HT-29 (cell line): ENCODE data around the gene MROH7. TPM values are rescaled to one million over a fixed set of nuclear protein-coding genes. Genes with fewer than 3 reads are reported as not detected.

Source experiments
- DNase-seq: peaks from one replicate; pipeline ENCODE4 v3.0.0-alpha.2; 2015; ENCODE audit warnings: low spot score
- total RNA-seq: library from RNA; depleted of rRNA; stranded (reverse); fragments of >200 nt; shearing (Covaris generic); gene quantifications from 2 replicates; pipeline ENCODE4 v1.2.3, GENCODE V29; 2014; rRNA removed

Gene MROH7
- total RNA-seq, 1 experiment from 2014 or later = 0.15 TPM

DNA sequence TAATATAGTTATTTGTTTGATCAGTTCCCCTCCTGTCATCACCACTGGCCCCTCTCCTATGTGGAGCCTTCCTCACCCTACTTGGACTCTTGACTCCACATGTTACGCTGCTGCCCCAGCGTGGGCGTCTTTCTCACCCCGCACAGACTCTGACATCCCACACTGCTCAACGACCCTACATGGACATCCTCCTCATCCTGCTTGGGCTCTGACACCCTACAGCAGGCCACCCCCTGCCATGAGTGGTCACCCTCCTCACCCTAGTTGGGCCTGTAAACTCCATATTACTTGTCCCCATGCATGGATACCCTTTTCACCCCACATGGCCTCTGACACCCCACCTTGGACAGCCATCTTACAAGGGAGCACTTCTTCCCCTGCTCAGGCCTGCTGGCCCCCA is 95.1 kb downstream of the MROH7 start:
- DNase-seq = no peak

DNA sequence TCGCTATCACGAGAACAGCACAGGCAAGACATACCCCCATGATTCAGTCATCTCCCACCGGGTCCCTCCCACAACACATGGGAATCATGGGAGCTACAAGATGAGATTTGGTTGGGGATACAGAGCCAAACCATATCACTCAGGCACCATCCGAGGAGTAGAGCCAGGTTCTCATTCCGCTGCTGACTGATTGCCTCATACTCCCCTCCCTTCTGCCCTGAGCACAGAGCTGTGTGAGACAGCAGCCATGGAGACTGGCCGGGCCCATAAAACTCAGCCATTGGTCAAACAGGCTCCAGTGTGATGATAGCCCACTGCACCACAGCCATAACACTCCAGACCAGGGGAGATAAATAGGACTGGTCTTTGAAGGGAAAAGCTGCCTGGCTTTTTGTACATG is 96.7 kb downstream of the MROH7 start:
- no peak for DNase-seq

DNA sequence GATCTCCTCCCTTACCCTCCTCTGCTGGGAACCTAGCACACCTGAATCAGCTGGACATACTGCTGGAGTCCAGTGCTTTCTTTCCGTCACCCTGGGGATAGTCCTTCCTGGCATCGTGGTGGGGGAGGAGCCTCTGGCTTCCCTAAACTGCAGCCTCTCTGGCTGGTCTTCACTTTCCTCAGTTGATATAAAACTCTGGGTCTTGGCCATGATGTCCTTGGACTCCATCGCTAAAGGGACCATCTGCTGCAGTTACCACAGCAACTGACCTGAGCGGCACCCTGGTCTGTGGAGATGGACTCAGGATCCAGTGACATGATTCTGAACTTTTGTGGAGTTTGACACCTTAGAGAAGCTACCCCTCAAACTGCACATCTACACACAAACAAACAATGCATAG is 99.9 kb downstream of the MROH7 start:
- no peak for DNase-seq

DNA sequence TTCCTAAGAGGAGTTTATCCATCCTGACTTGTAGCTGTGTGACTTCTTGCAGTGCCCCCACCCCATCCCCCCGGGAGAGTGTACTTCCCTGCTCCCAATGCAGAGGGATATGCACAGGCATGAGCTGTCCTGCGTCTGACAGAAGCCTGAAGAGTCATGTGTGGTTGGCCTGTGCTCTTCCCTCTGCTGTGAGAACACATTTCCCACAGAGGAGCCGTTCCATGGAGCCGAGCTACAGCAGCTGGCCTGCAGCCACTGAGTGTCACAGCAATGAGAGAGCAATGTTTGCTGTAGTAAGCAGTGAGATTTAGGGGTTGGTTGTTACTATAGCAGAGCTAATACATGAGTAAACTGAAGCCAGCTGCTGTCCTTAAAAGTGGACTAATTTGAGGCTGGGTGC is 100.7 kb downstream of the MROH7 start:
- no peak for DNase-seq

DNA sequence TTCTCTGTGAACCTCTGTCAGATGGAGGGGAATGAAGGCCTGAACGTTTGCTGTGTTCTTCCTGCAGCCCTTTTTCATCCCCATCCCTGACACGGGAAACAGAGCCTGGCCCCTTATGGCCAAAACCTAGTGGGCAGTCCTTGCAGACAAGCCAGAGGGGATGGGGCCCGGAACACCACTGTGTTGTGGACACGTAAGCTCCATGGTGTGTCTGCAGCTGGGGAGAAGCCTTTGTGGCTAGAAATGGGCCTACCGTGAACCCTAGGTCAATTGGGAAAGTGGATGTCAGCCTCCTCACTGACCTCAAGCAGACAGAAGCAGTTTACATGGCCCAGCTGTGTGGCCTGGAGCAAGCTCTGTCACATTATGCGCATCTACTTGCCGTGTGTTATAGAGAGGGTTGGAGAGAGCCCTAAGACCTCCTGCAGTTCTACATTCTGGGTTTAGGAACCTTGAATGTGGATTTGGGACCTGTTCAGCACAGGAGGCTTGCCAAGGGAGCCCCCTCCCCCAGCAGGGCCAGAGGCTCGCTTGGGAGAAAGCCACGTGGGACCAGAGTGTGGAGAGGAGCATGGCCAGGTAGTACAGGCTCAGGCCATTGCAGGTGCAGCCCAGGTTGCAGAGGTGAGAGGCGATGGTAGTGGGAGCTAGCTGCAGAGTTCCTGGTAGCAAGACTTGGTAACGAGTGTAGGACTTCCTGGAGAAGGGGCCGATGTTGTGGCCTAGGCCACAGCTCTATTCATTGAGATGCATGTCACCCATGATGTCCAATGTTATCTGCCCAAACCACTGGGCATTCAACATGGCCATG is 102.0 kb downstream of the MROH7 start:
- no peak for DNase-seq

DNA sequence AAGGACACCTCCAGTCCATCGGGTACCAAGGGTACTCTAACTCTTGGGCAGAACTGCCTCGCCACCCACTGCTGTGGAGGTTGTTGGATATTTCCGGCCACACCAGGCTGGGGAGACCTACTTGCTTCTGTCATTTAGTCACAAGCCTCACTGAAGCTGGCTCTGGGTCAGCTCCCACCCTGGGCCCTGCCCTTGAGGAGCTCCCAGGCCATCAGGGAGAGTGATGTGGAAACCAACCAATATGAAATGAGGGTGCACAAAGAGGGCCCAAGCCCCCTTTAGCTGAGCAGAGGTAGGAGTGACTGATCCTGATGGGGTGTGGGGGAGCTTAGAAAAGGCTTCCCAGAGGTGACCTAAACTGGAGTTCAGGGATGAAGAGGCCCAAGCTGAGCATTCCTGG is 103.1 kb downstream of the MROH7 start:
- DNase-seq = no peak

DNA sequence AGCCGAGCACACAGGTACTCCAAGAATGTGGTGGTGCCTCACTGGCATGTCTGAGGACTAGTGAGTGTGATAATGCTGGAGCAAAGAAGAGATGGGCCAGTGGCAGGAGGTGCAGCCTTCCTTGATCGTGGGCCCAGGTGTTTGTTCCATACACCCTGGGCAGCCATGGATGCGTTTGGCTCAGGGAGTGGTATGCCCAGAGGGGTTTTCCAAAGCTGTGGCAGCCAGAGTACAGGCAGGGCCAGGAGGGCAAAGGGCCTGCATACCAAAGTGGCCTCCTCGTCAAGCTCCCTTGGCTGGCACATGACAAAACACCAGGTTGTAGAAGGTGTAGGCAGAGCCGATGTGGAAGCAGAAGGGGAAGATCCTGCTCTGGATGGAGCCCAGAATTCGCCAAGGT is 103.7 kb downstream of the MROH7 start:
- no peak for DNase-seq

DNA sequence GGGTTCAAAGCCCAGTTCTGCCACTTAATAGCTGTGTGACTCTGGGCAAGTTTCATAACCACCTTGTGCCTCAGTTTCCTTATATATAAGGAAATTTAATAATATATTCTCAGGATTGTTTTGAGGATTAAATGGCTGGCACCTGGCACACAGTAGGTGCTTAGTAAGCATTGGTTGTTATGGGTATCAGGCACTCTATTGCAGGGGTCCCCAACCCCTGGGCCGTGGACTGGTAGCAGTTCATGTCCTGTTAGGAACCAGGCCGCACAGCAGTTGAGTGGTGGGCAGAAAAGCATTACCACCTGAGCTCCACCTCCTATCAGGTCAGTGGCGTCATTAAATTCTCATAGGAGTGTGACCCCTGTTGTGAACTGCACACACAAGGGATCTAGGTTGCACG is 104.3 kb downstream of the MROH7 start:
- no peak for DNase-seq

DNA sequence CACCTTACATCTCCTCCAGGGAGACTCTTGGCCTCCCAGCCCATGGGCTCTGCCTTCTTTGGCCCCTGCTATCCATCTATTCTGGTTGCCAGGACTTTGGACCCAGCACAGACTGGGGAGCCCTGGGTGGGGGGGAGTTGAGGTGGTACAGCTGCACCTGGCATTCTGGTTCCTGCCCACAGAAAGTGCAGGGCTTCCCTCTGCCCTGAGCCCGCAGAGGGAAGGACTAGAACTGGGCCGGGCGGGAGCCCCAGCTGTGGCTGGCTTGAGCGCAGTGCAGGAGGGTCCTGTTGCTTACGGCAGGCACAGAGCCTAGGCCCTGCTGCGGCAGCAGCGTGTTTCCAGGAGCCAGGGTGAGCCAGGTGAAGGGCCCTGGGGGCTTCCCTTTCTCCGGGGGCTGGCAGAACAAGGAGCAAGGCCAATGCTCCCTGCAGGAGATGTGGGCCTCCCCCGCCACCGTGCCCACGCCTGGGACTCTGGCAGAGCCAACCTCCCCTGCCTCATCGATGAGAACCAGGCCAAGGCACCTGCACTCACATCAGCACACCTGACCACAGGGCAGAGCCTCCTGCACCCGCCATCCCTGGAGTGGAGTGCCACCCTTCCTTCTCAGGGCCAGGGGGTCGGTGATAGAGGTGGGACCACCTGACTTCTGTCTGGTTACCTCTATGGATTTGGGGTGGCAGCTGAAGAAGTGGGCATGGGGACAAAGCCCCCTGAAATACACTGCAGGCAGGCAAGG is 106.7 kb downstream of the MROH7 start:
- no peak for DNase-seq

DNA sequence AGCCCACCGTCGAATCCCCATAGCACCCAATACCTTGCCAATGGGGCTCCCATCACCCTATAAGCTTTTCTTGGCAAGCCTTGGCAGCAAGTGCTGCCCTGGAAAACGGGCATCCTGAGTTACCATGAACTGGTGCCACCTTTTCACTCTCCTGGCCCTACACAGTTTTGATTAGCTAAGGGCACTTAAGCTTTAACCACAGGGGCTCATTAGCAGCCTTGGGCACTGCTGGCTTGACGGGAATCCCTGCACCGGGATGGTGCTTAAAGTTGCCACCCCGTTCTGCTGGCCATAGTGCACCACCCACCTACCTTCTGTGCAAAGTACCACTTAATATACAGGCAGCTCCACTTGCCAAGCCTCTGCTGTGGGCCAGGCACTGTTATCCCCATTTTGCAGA is 109.0 kb downstream of the MROH7 start:
- DNase-seq = no peak

DNA sequence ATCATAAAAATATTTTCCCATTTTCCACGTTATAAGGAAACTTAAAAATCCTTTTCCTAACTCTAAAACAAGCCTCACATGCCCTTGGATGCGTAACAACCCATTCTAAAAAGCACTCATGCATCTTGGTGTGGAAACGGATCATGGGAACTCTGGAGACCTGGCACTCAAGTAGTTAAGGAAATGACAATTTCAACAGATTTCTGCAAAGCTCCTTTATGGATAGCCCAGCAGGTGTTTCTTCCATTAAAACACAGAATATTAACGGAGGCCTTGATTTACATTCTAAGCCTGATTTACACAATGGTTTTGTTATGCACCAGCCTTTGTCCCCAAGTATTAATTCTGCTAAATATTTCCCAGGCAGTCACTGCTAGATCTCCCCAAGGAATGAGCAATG is 109.8 kb downstream of the MROH7 start:
- no peak for DNase-seq

DNA sequence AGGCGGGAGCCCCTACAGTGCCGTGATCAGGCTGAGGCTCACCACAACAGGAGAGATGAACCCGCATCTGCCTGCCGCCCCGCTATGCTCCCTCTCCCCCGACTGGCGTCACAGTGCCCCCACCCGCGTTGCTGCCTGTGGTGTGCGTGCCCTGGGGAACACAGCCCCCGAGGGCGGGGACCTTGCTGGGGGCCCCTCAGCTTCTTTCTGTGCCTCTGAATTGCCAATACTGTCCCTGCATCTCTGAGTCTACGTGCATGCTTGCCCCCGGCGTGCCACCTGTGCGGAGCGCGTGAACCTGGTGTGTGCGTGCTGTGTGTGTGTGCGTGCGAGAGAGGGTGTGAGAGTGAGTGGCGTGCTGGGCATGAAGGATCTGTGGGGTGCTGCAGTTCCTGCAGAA is 112.5 kb downstream of the MROH7 start:
- DNase-seq = no peak

DNA sequence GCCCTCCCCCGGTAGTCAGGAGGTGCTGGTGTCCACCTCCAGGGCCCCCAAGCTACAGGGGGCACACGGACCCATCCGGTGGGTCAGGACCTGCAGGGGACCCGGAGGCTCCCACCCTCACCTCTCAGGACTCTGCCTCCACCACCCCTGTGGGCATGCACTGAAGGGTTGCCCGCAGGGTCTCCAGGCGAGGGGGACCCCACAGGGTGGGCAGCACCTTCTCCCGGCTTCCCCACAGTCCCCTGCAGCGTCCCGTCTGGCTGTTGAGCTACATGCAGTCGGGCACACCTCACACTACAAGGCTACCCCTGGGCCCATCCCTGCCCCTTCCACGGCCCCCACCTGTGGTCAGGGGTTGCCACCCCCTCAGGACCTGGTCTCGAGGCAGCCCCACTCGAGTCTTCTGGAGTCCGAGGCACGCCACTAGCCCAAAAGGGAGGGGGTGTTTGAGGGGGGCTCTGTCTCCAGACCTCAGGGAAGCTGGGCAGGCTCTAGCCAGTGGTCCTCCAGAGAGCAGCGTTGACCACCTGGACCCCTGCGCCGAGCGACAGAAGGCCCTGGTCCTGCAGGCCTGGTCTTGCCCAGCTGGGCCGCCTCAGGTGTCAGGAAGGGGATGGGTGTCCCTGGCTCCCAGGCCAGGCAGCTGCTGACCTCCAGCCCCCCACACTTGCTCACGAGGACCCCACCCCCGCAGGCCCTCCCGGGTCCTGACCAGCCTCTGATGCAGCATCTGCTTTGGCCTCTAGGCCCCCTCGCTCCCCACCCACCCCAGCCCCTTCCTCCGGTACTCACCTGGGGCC is 113.1 kb downstream of the MROH7 start:
- DNase-seq = no peak

DNA sequence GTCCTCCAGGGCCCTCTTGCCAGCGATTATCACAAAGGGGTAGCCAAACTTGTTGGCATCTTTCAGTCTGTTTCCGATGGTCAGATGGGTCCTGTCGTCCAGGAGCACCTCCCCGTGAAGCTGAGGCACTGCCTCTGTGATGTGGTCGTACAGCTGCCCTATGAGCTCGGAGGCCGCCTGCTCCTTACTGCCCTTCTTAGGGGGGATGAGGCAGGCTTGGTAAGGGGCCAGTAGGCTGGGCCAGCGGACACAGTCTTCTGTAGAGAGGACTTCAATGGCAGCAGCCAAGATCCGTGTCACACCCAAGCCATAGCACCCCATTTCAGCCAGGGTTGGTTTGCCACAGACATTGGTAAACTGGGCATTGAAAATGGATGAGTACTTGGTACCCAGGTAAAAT is 116.2 kb downstream of the MROH7 start:
- no peak for DNase-seq

DNA sequence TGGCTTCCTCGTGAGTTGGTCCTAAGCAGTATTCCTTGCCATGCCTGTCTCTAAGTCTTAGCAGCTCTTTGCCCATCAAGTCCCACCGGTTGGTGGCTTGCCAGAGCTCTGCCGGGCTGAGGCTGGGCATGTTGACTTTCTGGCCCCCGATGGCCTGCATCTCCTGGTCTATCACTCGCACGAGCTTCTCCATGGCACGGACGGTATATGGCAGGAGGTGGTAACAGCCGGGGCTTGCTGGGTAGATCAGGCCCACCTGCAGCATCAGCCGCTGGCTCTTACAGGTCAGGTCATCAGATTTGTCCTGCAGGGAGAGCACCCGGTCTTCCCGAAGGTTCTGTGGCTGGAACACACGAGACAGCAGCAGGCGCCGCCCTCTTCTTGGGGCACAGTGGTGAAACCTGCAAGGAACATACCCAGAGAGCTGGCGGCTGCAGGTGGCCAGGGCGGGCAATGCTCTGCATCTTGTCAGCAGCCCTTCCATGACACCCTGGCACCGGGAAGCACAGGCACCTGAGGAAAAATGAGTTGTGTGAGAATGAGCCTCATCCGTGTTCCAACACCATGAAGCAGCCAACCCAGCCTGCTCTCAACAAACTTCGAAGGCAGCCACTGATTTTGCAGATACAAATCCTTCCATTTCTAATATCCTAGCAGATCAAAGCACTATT is 117.2 kb downstream of the MROH7 start:
- DNase-seq = no peak

Other genes with a start within 250 kb of the MROH7 start
- gene SSBP3, start 235.4 kb upstream of the MROH7 start, total RNA-seq = 15.5 and 18.2 TPM in 2 replicates
- 23.4 and 24.4 TPM in 2 replicates for gene ACOT11, start 93.6 kb upstream of the MROH7 start, total RNA-seq
- gene FAM151A, start 18.3 kb upstream of the MROH7 start, total RNA-seq = not detected in 2 replicates
- gene TTC4, start 74.1 kb downstream of the MROH7 start, total RNA-seq = 11.6 and 12.6 TPM in 2 replicates
- gene PARS2, start 122.7 kb downstream of the MROH7 start, total RNA-seq = 6.4 and 7.2 TPM in 2 replicates
- gene TTC22, start 159.5 kb downstream of the MROH7 start, total RNA-seq = 26.7 and 27.6 TPM in 2 replicates
- gene DHCR24, start 245.4 kb downstream of the MROH7 start, total RNA-seq = 316 and 325 TPM in 2 replicates